ENCODE measurements around the gene KRT33B.
"Not testable (repeated sequence)": the region's sequence is repeated elsewhere in the genome, so short reads cannot be mapped to it uniquely, and the experiment has no call there.

KRT33B gene

DNA sequence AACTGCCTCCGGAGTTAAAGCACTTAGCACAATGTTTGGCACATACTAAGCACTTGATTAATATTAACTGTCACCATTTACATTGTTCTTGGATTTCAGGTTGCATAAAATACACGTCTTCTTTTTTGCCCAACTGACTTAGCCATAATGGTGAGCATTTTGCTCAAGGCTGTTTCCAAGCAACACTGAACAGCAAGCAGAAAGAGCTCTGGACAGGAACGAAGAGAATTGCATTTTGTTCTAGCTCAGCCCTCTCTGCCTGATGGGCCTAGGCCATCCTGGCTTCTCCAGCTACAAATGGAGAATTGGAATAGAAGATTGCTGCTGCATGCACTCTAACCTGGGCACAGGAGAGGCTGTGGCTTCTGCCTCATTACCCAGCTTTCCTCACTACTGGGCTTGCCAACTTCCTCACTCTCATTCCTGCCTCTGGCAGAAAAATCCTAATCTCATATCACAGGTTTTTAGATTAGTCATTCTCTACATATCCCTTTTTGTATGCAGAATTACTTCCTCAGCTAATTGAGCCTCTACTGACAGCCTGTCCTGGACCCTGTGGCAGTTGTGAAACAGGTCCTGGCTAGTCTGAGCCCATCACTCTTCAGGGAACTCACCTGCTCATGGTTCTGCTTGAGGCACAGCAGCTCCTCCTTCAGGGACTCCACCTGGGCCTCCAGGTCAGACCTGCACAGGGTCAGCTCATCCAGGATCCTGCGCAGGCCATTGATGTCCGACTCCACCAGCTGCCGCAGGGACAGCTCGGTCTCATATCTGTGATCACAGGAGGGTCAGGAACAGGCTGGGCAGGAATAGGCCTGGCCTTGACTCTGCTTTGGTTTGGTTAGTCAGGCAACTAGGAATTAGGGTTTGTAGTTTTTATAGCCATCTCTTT lies 21.5 kb downstream of the KRT33B start:
- no peak for DNase-seq (ENCODE audit: low spot score)

DNA sequence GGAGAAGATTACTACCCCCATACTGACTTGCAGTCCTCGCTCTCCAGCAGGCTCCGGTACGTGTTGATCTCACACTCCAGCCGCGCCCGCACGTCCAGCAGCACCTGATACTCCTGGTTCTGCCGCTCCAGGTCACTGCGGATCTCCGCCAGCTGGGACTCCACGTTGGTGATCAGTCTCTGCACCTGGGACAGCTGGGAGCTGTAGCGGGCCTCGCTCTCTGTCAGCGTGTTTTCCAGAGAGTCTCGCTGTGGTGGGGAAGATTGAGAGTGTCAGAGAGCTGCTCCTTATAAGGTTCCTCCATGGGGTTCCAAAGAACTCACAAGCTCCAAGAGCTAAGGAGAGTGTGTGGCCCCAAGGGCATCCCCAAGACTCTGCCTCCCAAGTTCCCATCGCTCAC lies 23.2 kb downstream of the KRT33B start:
- not testable (repeated sequence) for DNase-seq (ENCODE audit: low spot score)

DNA sequence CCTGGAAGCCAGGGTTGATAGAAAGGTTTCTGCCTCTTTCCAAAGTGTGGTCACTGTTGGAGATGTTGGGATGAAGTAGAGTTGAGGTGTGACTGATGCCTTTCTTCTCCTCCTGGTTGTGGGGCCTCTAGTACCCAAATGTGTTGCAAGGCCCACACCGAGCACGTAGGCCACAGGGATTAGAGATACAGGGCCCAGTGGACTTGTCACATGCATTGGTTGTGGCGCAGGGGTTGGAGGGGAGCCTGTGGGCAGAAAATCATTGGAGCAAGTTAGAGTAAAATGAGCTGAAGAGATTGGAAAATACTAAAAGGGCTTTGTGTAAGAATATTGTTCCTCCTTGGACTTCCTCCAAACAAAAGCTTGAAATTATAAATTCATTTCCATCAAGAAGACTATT lies 23.6 kb downstream of the KRT33B start:
- no peak for DNase-seq (ENCODE audit: low spot score)

DNA sequence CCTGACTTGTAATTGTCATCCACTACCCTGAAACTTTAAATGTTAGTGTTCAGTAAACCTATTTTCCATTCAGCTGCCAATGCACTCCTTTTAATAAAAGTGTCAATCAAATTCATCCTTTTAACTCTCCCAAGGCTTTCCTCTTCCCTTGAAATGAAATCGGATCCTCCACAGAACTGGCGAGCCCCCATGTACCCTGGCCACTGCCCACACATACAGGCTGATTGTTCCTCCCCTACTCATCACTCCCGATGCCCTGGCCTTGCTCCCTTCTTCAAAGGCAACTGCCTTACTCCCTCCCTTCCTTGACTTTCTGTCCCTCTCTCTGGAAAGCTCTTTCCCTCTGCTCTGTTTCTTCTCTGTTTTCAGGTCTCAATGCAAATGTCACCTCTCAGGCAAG lies 26.6 kb downstream of the KRT33B start:
- DNase-seq (ENCODE audit: low spot score), result no peak

DNA sequence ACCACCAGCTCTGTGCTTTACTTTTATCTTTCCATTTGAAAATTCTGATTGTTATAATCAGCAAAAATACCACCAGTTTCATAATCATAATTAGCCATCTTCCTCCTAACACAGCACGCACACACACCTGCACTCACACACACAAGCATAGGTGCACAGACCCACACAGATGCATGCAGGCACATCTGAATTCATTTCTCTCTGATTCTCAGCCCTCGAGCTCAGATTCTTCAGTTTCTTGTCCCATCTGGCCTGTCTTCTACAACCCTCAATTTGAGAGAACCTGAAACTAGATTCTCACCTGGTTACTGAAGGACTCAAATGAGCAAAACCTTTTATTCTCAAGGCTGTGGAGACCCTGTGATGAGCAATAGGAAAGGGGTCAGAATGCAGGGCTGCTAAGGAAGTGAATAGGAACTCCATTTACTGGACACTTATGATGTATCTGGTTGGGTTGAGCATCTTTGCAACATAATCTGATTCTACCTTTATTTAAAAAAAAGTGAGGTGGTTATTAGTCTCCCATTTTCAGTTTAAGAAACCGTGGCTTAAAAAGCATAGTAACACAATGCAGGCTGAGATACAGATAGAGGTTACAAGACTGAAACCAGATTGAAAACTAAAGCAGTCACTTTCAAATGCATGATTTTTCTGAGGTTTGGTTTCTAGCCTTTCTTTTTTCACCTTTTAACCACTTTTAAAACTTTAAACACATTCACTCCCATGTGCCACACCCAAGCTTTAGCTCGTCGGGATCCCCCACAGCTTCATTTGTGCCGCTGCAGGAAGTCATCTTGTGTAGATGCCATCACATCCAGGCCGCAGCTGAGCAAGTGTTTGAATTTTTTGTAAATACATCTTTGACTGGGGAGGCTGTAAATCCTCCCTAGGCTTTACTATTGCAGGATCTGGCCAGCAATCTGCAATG lies 28.4 kb downstream of the KRT33B start:
- no peak for DNase-seq (ENCODE audit: low spot score)

DNA sequence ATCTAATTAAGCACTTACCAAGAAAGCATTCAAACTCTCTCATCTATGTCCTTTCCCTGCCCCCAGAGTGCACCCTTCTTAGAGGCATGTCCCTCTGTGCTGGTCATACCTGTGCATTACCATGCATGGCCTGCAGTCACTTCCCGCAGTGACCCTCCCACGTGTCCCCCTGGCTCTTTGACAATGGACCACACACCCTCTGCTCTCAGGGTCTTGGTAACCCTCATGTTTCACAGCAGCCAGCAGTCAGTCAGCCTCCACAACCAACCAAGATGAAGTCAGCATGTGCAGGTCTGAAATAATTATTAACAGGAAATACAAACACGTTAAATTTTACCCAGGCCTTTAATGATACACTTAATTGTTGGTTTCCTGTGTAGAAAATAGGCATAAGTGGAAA lies 29.1 kb downstream of the KRT33B start:
- no peak for DNase-seq (ENCODE audit: low spot score)

DNA sequence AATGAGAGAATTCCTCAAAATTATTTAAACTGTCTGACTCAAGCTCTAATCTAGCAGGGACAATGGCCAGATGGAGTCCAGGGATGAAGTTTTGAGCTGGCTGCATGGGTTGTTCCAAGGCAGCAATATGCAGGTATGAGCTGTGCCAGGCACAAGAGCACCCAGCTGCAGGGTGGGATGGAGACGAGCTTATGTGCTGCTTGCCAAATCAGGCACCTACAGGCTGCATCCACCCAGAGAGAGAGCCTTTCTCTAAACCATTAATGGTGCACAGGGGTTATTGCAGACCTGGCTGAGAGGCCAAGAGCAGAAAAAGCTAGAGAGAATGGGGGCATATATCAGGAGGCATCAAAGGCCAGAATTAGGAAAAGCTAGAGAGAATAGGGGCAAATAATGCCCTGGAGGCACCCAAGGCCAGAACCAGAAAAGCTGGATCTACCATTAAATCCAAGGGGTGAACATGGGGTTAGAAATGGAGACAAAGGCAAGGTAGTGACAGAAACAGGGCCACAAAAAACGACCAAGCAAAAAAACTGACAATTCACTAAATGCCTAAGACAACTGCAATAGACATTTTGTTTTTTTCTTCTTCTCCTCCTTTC lies 29.9 kb downstream of the KRT33B start:
- no peak for DNase-seq (ENCODE audit: low spot score)

DNA sequence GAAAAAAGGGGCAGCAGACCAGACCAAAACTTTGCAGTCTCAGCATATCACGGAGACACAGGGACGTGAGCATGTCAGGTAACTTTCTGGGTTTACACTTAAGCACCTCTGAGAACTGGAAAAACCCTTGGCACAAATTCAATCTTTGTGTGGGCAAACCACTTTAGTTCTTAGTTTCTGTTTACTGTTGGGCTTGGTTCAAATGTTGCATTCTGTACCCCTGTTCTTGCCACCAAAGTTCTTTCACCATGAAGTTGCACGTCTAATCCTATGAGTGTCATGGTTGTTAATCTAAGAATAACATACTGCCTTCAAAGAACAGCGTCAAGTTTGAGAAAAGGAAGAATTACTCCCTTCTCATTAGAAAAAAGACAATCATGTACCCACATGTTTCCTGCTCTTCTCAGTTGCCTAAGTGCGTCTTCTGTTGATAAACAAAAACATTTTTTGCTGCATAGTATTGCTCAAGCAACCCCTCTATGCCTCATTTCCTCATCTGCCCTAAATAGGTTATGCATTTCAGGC lies 30.6 kb downstream of the KRT33B start:
- DNase-seq (ENCODE audit: low spot score), result no peak

DNA sequence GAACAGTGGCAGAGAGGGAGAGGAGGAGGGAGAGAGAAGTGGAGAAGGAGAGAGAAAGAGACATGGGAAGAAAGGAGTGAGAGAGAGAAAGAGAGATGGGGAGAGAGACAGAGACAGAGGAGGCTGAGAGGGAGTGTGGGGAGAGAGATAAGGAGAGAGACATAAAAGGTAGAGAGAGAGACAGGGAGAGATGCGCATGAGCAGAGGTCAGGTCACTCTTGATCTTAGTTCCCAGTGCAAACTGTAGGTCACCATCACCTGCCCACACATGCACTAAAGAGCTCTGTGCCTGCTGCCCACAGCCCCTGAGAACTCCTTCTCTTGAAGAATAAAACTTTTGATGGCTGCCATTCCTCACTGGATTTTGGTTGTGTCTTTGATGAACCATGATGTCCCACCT lies 33.9 kb downstream of the KRT33B start:
- DNase-seq (ENCODE audit: low spot score), result no peak

DNA sequence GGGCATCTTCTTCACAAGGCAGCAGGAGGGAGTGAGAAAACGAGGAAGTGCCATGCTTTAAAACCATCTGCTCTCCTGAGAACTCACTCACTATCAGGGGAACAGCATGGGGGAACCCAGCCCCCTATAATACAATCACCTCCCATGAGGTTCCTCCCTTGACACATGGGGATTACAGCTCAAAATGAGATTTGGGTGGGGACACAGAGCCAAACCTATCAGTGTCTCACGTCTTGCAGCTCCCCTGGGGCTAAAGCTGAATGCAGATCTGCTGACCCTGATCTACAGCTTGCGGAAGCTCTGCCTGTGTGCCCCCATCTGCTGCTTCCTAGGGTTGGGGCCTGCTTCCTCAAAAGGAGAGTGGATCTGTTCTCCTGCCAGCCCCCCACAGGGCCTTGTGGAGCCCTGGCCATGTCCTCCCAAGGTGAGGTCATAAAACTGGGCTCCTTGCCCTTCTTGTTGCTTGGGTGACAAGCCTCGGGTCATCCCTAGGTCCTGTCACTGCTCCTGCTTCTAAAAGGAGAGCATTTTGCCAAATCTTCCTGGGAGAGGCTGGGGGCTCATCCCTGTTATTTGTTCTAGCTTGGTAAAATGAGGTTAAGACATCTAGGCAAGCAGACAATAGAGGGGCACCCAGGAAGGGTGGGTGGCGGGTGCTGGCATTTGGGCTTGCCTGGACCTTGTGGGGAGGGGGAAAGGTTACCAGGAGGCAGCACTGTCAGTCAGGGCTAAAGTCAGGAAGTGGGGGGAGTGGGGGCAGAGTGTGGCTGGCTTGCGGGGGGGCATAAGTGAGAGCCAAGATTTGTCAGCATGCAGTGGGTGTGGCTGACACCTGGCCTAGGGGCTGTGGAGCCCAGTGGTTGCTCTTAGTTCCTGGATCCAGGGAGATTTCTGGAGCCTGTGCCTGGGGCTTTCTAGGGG lies 35.0 kb downstream of the KRT33B start:
- no peak for DNase-seq (ENCODE audit: low spot score)

DNA sequence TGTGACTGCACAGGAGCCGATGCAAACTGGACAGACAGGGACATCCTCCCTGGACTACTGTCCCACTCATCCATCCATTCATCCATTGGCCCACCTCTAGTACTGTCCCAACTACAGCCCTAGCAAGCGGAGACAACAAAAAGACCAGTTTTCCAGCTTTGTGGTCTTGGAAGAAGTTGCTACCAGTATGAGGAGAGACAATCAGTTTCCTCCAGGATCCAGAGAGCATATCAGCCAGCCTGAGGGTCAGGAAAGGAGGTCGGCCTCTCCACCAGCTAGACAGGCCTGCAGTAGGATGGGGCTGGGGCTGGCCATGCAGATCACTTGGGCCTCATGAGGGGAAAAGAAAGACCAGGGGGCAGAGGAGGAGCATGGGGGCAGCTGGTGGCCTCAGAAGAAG lies 35.8 kb downstream of the KRT33B start:
- no peak for DNase-seq (ENCODE audit: low spot score)

DNA sequence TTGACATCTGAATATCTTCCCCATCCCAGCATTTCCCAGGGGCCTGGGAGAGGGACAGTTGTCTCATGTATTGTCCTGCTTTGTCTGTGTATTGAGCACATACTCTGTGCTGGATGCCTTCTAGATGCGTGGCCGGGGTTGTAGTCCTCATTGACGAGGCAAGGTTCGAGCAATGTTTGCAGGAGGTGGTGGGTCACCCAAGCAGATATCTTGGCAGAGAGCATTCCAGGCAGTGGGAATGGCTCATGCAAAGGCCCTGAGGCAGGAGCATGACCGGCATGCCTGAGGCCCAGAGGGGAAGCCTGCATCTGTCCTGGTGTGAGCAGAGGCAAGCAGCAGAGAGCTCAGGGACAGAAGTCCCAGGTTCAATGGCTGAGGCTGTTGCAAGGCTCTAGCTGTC lies 36.5 kb downstream of the KRT33B start:
- DNase-seq (ENCODE audit: low spot score), result no peak

DNA sequence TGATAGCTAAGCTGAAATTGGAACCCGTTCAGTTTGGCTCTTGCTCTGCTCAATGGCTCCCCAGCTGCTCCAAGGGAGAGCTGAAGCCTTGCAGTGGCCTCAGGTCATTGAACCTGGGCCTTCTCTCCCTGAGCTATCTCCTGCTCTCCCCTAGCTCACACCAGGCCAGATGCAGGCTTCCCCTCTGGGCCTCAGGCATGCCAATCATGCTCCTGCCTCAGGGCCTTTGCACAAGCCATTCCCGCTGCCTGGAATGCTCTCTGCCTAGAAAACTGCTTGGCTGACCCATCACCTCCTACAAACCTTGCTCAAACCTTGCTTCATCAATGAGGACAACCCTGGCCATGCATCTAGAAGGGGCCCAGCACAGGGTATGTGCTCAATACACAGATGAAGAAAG lies 37.4 kb downstream of the KRT33B start:
- no peak for DNase-seq (ENCODE audit: low spot score)

DNA sequence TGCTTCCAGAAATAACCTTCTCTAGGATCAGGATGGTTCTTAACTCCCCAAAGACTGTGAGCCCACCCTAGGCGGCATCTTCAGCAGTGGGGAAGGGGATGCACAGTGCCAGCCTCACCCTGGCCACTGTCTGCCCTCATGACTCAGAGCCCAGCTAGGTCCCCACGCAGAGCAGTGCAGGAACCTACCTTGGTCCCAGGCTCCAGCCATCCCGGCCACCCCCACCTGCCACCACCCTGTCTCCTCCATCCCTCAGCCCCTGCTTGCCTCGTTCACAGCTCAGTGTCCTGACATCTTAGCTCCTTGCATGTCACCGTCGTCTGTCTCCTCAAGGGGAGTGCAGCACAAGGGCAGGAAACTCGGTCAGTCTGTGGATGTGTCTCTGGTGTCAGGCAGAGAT lies 38.0 kb downstream of the KRT33B start:
- no peak for DNase-seq (ENCODE audit: low spot score)

DNA sequence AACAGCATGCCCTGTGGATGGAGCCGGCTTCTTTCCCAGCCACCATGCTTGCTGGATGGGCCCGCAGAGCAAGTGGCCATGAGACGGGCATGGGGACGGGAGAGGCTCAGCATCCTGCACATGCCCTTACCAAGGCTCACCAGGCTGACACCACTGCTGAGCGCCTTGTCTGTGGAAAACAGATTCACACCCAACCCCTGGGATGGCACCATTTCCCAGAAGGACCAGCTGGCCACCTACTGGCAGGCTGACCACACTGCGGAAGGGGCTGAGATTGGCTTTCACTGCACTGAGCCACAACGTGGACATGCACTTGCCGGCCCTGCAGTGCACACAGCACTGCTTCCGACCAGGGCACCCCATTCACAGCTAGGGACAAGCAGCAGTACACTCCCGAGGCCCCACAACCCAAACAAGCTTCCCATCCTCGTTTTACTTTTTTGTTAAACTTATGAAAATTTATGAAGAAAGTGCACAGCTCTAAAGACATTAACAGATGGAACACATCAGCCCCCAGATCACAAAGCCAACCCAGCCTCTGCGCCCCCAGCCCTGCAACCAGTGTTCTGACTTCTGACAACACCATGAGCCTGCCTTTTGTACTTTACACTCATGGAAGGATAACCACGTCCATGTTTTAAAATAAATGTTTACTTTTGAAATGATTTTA lies 40.2 kb downstream of the KRT33B start:
- DNase-seq (ENCODE audit: low spot score), result no peak

DNA sequence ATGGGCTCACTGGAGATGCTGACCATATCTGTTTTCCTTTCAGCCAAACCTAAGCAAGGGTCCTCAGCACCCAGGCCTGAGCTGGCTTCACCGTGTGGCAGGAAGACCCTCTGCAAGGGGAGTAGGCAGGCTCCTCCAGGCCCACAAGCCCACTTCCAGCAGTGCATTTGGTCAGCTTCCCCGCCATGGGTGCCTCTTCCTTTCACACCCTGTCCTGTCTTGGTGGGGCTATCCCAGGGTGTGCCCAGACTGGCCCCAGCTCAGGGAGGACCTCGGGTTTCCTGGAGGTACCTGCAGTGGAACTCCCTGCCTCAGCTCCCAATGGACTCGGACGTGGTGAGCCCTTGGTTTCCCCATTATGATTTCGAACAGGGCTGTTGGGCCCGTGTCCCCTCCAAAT lies 41.4 kb downstream of the KRT33B start:
- DNase-seq (ENCODE audit: low spot score), result no peak

DNA sequence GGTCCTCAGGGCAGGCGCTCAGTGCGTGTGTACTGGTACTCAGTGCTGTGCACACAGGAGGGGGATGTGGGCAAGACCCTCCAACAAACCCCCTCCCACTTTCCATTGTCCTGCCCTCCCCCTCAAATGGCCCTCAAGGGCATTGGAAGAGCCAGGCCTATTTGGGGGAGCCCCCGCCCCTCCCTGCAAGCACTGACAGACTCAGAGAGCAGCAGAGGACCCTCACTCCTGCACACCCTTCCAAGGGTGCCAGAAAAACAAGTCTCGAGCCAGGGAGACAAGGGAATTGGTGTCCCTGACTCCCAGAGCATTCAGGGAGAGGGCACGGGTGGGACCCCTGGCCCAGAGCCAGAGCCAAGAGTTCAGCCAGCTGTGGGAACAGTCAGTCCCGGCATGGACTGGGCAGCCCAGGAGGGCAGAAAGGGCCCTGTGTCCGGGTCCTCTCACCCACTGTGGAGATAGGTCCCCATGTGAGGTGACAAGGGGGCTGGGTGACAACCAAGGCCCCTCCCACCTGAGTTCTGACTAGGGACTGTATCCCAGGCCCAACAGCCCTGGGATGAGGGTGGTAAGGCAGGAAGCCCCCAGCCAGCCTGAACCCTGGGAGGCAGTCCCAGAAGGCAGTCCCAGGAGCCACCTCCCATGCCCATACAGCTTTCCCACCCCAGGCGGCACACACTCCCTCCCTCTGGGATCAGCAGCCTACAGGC lies 42.0 kb downstream of the KRT33B start:
- no peak for DNase-seq (ENCODE audit: low spot score)

DNA sequence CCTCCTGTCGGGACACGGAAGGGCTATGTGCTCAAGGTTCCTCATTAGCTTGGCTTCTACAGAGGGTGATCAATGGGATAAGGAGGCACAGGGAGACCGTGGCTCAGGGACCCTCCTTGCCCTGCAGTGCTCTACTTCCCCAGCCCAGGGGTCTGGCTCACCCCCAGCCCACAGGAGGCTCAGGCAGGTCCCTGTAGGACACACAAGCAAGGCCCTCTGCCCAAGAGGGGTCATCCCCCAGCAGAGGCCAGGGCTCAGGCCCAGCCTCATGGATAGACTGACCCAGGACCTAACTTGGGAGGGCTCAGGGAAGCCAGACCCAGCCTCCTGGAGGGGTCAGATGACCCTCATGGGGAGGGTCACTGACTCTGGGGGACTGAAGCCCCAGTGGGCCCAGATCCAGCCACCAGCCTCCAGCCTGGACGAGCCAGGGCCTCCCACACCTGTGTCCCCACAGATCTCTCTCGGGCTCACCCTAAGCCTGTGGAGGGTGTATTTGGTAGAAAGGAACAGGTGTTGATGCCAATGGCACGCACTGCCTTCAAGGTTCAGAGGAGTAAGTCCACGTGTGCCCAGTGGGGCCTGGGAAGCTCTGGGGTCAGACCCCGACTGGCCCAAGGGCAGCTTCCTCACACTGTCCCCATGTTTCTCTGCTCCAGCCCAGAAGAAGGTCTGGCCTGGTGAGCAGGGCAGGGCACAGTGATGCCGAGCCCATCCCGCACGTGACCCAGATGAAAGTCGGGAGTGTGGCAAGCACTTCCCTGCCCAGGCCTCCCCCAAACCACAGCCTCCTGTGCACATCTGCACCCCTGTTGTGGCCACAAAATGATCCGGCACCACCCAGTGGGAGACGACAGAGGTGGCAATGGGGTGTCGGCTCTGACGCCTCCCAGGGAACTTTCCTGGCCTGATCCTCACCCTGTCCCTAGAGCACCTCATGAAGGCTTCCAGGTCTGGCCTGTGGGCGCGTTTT lies 43.2 kb downstream of the KRT33B start:
- DNase-seq (ENCODE audit: low spot score), result no peak

DNA sequence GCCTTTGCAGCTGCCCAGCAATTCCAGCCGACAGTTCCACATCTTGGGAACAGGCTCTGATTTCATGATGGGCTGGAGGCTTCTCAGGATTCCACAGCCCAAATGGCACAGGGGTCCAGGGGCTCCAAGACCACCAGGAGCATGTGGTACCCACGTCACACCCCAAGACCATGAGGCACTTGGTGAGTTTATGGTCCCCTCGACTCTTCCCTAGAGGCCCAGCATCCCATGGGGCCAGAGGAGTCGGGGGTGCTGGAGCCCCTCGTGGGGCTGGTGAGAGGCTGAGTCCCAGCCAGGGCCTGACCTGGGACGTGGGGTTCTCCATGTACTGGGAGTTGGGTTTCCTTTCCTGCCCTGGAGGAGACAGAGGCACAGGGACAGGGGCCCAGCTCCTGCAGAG lies 44.0 kb downstream of the KRT33B start:
- no peak for DNase-seq (ENCODE audit: low spot score)

Measured in left forelimb (tissue), 1 donor.